ENCODE measurements around the gene LGALS7.

- no peak for TF ChIP-seq CTCF (conservative IDR thresholded peaks at IDR 0.05; ENCODE audit: low read depth, low read length)
- TF ChIP-seq MAZ (IDR thresholded peaks at IDR 0.05; ENCODE audit: borderline replicate concordance, low read depth, low read length), result no peak
- TF ChIP-seq POLR2A (IDR thresholded peaks at IDR 0.05; ENCODE audit: low read depth, low read length), result no peak
- TF ChIP-seq USF2 (IDR thresholded peaks at IDR 0.05; ENCODE audit: low read depth, low read length), result no peak
- no peak for TF ChIP-seq BHLHE40 (IDR thresholded peaks at IDR 0.05; ENCODE audit: low read depth, low read length)
These were observed 33.1 kb downstream of the LGALS7 start for GRCh38 chr19:38740257-38740592.
